Mesodermal cell (in vitro differentiated cells): ENCODE measurements around the gene PPP1R9A.

Experiments used
- H3K27ac ChIP-seq: 2 replicates; pipeline ENCODE4 v1.7.0; 2013; ENCODE audit warnings: mild to moderate bottlenecking, low read depth, low read length, moderate library complexity; ENCODE audit not compliant: severe bottlenecking
- H3K36me3 ChIP-seq: 2 replicates; pipeline ENCODE4 v1.7.1; 2013; ENCODE audit warnings: mild to moderate bottlenecking, low read length, moderate library complexity; ENCODE audit not compliant: control insufficient read depth, insufficient read depth
- H3K4me1 ChIP-seq: one replicate; pipeline ENCODE4 v1.7.1; 2013; ENCODE audit warnings: mild to moderate bottlenecking, low read length; ENCODE audit not compliant: insufficient read depth, control insufficient read depth, poor library complexity, severe bottlenecking
- H3K4me3 ChIP-seq: 2 replicates; pipeline ENCODE4 v1.7.0; 2013; ENCODE audit warnings: low read length, control low read depth, mild to moderate bottlenecking; ENCODE audit not compliant: insufficient read depth, poor library complexity, severe bottlenecking; ENCODE audit errors: extremely low read depth
- H3K9me3 ChIP-seq: 2 replicates; pipeline ENCODE4 v1.7.1; 2013; ENCODE audit warnings: mild to moderate bottlenecking, low read length, moderate library complexity; ENCODE audit not compliant: control insufficient read depth
- WGBS, 2 experiments: methylation state at CpG; one replicate each; pipeline ENCODE4 v1.1.5; 2013; ENCODE audit warnings: missing lambda C conversion rate in 2 of 2; ENCODE audit not compliant: insufficient coverage in 2 of 2; 5-methylcytosine and 5-hydroxymethylcytosine counted together

The PPP1R9A gene

GRCh38 chr7:95035295-95035694 lies 127.9 kb downstream of the PPP1R9A start:
- H3K9me3 ChIP-seq = no peaks in the 10 kb centered on the region
- no peaks in the 10 kb centered on the region for H3K4me1 ChIP-seq
- H3K36me3 ChIP-seq = no peaks in the 10 kb centered on the region
- no peak overlapping the region for H3K27ac ChIP-seq
- no peak overlapping the region for H3K4me3 ChIP-seq

GRCh38 chr7:95041031-95041430 lies 133.6 kb downstream of the PPP1R9A start:
- Histone ChIP-seq H3K9me3 (no peaks in the 10 kb centered on the region), H3K36me3 (no peaks in the 10 kb centered on the region), H3K27ac (no peak overlapping the region), H3K4me1 (no peaks in the 10 kb centered on the region), H3K4me3 (no peak overlapping the region)
- WGBS, 2 experiments = 88 to 95% methylated on average over 3 to 4 of the region's 4 CpGs

- no peaks in the 10 kb centered on the region for H3K36me3 ChIP-seq
- H3K27ac ChIP-seq = no peak overlapping the region
- H3K4me1 ChIP-seq = no peaks in the 10 kb centered on the region
- WGBS, 2 experiments = 100% methylated on average over 2 to 4 of the region's 8 CpGs
- H3K4me3 ChIP-seq = no peak overlapping the region
- no peaks in the 10 kb centered on the region for H3K9me3 ChIP-seq
Measured at GRCh38 chr7:95045236-95045923, 138.0 kb downstream of the PPP1R9A start.

- Histone ChIP-seq H3K9me3 (no peaks in the 10 kb centered on the region), H3K27ac (no peak overlapping the region), H3K36me3 (no peaks in the 10 kb centered on the region), H3K4me1 (no peaks in the 10 kb centered on the region), H3K4me3 (no peak overlapping the region)
- WGBS, 2 experiments = 85 to 92% methylated on average over 3 of the region's 7 CpGs
Measured at GRCh38 chr7:95046494-95047240, 139.3 kb downstream of the PPP1R9A start.

- no peaks in the 10 kb centered on the region for H3K9me3 ChIP-seq
- no peak overlapping the region for H3K27ac ChIP-seq
- no peak overlapping the region for H3K4me3 ChIP-seq
- no peaks in the 10 kb centered on the region for H3K4me1 ChIP-seq
- no peaks in the 10 kb centered on the region for H3K36me3 ChIP-seq
Measured at GRCh38 chr7:95047291-95047690, 139.9 kb downstream of the PPP1R9A start.

- H3K4me1 ChIP-seq = no peaks in the 10 kb centered on the region
- H3K9me3 ChIP-seq = no peaks in the 10 kb centered on the region
- no peaks in the 10 kb centered on the region for H3K36me3 ChIP-seq
- no peak overlapping the region for H3K27ac ChIP-seq
- WGBS, 2 experiments = 87 to 89% methylated on average over 2 of the region's 2 CpGs
- no peak overlapping the region for H3K4me3 ChIP-seq
Measured at GRCh38 chr7:95052566-95053094, 145.2 kb downstream of the PPP1R9A start.

- 80% methylated on average over 1 of the region's 2 CpGs; no CpG with 5 or more reads in 1 of the 2 experiments for WGBS, 2 experiments
Measured at GRCh38 chr7:95054386-95054785, 147.0 kb downstream of the PPP1R9A start.

GRCh38 chr7:95055295-95055694 lies 147.9 kb downstream of the PPP1R9A start:
- no peaks in the 10 kb centered on the region for H3K9me3 ChIP-seq
- no peaks in the 10 kb centered on the region for H3K36me3 ChIP-seq
- no peak overlapping the region for H3K27ac ChIP-seq
- H3K4me1 ChIP-seq = no peaks in the 10 kb centered on the region
- WGBS, 2 experiments = 100% methylated on average over 1 of the region's 1 CpG; no CpG with 5 or more reads in 1 of the 2 experiments
- H3K4me3 ChIP-seq = no peak overlapping the region

More at GRCh38 chr7:95054386-95054785, 147.0 kb downstream of the PPP1R9A start:
- Histone ChIP-seq H3K4me3 (no peak overlapping the region), H3K36me3 (no peaks in the 10 kb centered on the region), H3K9me3 (no peaks in the 10 kb centered on the region), H3K27ac (no peak overlapping the region), H3K4me1 (no peaks in the 10 kb centered on the region)

GRCh38 chr7:95056107-95056739 lies 148.8 kb downstream of the PPP1R9A start:
- no peaks in the 10 kb centered on the region for H3K4me1 ChIP-seq
- H3K9me3 ChIP-seq = no peaks in the 10 kb centered on the region
- WGBS, 2 experiments = 67% methylated on average over 1 of the region's 1 CpG; no CpG with 5 or more reads in 1 of the 2 experiments
- H3K36me3 ChIP-seq = no peaks in the 10 kb centered on the region
- no peak overlapping the region for H3K4me3 ChIP-seq
- no peak overlapping the region for H3K27ac ChIP-seq

- H3K4me3 ChIP-seq = no peak overlapping the region
- H3K36me3 ChIP-seq = no peaks in the 10 kb centered on the region
- H3K4me1 ChIP-seq = no peaks in the 10 kb centered on the region
- no peak overlapping the region for H3K27ac ChIP-seq
- no peaks in the 10 kb centered on the region for H3K9me3 ChIP-seq
Measured at GRCh38 chr7:95056901-95057300, 149.5 kb downstream of the PPP1R9A start.
